ENCODE measurements around the gene HEATR9. TPM values are rescaled to one million over a fixed set of nuclear protein-coding genes. Genes with fewer than 3 reads are reported as not detected.

Gene HEATR9
- total RNA-seq (not detected in 2 replicates), polyA plus RNA-seq (not detected in 2 replicates), polyA minus RNA-seq (not detected in 2 replicates), Bru-seq, nascent RNA (not detected), BruChase-seq, experiment 1, labeled RNA remaining after a 6-hour chase (not detected), BruChase-seq, experiment 2, labeled RNA remaining after a 2-hour chase (not detected)
- polyA plus RNA-seq (2011; cell fraction: cytosol; rRNA removed): not detected in 2 replicates
- polyA plus RNA-seq (2011; cell fraction: nucleus; rRNA removed): not detected in 2 replicates
- polyA plus RNA-seq (2012): not detected in 2 replicates
- polyA minus RNA-seq (2011; cell fraction: cytosol; rRNA and poly(A)+ RNA removed): not detected
- polyA minus RNA-seq (2011; cell fraction: nucleus; rRNA and poly(A)+ RNA removed): not detected in 2 replicates
- long read RNA-seq: 0 reads

GRCh38 chr17:35868737-35869136, at the start of gene HEATR9:
Gene HEATR9 (minus strand): TSS chr17:35868891. CDS start chr17:35868742, 149 bp downstream.
- FAIRE-seq (no peak), DNase-seq (ENCODE audit: low read depth, low spot score) (no peak)
- Histone ChIP-seq H3K79me2 (ENCODE audit: control insufficient read depth, insufficient read depth, low read length) (no peaks in the 10 kb centered on the region), H3K27ac (ENCODE audit: insufficient read depth, low read depth, low read length) (no peak within 1 kb of the TSS), H3K4me2 (ENCODE audit: insufficient read depth, low read length) (no peak within 1 kb of the TSS), H3K4me1 (ENCODE audit: control insufficient read depth, extremely low read depth, insufficient read depth, low read length) (peaks cover 10% of the 10 kb centered on the region), H3K9me1 (replicated peaks; ENCODE audit: control insufficient read depth, extremely low read depth, insufficient read depth, low read length) (no peaks in the 10 kb centered on the region), H3K9ac (replicated peaks; ENCODE audit: extremely low read depth, insufficient read depth, low read length) (no peak within 1 kb of the TSS), H3K36me3 (ENCODE audit: control insufficient read depth in 2 of 2, extremely low read depth in 1 of 2, insufficient read depth in 2 of 2, low read length in 2 of 2) (no peaks in the 10 kb centered on the region), H4K20me1 (replicated peaks; ENCODE audit: control insufficient read depth, extremely low read depth, insufficient read depth, low read length) (no peaks in the 10 kb centered on the region), H2AFZ (ENCODE audit: low read depth, low read length) (no peak within 1 kb of the TSS), H3K9me3 (replicated peaks; ENCODE audit: control insufficient read depth, insufficient read depth, low read length) (no peaks in the 10 kb centered on the region), H3K4me3 (replicated peaks in 1 of 3; ENCODE audit: insufficient read depth in 1 of 3, low read depth in 1 of 3, low read length in 3 of 3) (no peak within 1 kb of the TSS), H3K27me3 (ENCODE audit: control insufficient read depth in 2 of 2, insufficient read depth in 2 of 2, low read length in 2 of 2) (no peaks in the 10 kb centered on the region)
- TF ChIP-seq CTCF (IDR thresholded peaks at IDR 0.05; ENCODE audit: extremely low read depth in 1 of 2, insufficient read depth in 1 of 2, low read depth in 1 of 2, low read length in 2 of 2) (no peak), MYC (IDR thresholded peaks at IDR 0.05; ENCODE audit: low read depth, low read length) (no peak), JUN (IDR thresholded peaks at IDR 0.05; ENCODE audit: borderline replicate concordance, insufficient read depth, insufficient read length, low read depth) (no peak), EZH2 (IDR thresholded peaks at IDR 0.05; ENCODE audit: borderline replicate concordance, low read depth, low read length, severe bottlenecking) (no peak), MAX (IDR thresholded peaks at IDR 0.05; ENCODE audit: insufficient read depth, insufficient read length) (no peak), POLR2AphosphoS5 (IDR thresholded peaks at IDR 0.05; ENCODE audit: insufficient read depth, low read depth, low read length) (no peak), FOS (IDR thresholded peaks at IDR 0.05; ENCODE audit: borderline replicate concordance, insufficient read depth, low read length) (no peak), POLR2A (IDR thresholded peaks at IDR 0.05; ENCODE audit: low read depth, low read length) (no peak), GATA2 (IDR thresholded peaks at IDR 0.05; ENCODE audit: insufficient read depth, insufficient read length, low read depth, low read length) (no peak)
- dilution Hi-C loops (cut with MboI; ENCODE audit: extremely low pct_ligation_motif_present, low sequenced_read_pairs) (no loop called here), intact Hi-C loops (cut with micrococcal nuclease) (no loop called here)
- CTCF ChIA-PET: no interaction called here
- POLR2A ChIA-PET: no interaction called here
- no TSS peak for BruUV-seq (replicated peaks)

Measured in endothelial cell of umbilical vein (primary cell).